GM12878 (cell line): Measurements from ENCODE around the gene SNX11. TPM values are rescaled to one million over a fixed set of nuclear protein-coding genes. Genes with fewer than 3 reads are reported as not detected.

ENCODE experiments used
- ATAC-seq: fragments of 200-7000 bp; cut with Tn5 transposase; 3 replicates; pipeline ENCODE4 v1.9.1; 2020; ENCODE audit warnings: mild to moderate bottlenecking, moderate library complexity
- BruUV-seq: library from RNA; stranded (reverse); fragments of 400-500 nt; replicated peaks from 2 replicates; lab custom pipeline; 2021; lab: Mats Ljungman, UMichigan
- CTCF ChIA-PET: fragments of 300-600 bp; sonication (Branson Sonifier 250); formaldehyde crosslinking; extraction: SDS; loops from one replicate; lab custom pipeline; 2021; ENCODE audit warnings: inconsistent platforms; lab: Yijun Ruan, JAX
- POLR2A ChIA-PET: fragments of 350-600 bp; formaldehyde crosslinking; extraction: SDS; loops from one replicate; lab custom pipeline; 2021; ENCODE audit warnings: inconsistent platforms; lab: Charles Lee
- RAD21 ChIA-PET: fragments of 300-600 bp; sonication (Branson Sonifier 250); formaldehyde crosslinking; loops from one replicate; lab custom pipeline; 2023; ENCODE audit warnings: antibody characterized with exemption; ENCODE audit not compliant: unreplicated experiment; lab: Charles Lee
- SMC1A ChIA-PET: fragments of 300-600 bp; sonication (Branson Sonifier 250); formaldehyde crosslinking; loops from one replicate; lab custom pipeline; 2023; ENCODE audit not compliant: unreplicated experiment, uncharacterized antibody; lab: Charles Lee
- DNase-seq: peaks from one replicate; pipeline ENCODE4 v3.0.0-alpha.2; 2011; ENCODE audit warnings: low read depth, low spot score
- FAIRE-seq: peaks from 3 replicates; lab custom pipeline; 2011; peaks lifted over from hg19 to GRCh38; lab: Jason Lieb, UNC
- H2AFZ ChIP-seq: 2 replicates; pipeline ENCODE4 v1.6.0; 2011; ENCODE audit warnings: low read depth, low read length, control low read depth; ENCODE audit not compliant: control insufficient read depth
- H3K27ac ChIP-seq: 2 replicates; pipeline ENCODE4 v1.5.1; 2011; ENCODE audit warnings: control low read depth; ENCODE audit not compliant: control insufficient read depth, insufficient read depth
- H3K27me3 ChIP-seq, 2 experiments: replicated peaks in 1 of 2; 2 replicates each; pipeline versions ENCODE4 v1.6.0 to v1.6.1; 2011; ENCODE audit warnings: low read length in 1 of 2; ENCODE audit not compliant: control insufficient read depth in 2 of 2, insufficient read depth in 2 of 2
- H3K36me3 ChIP-seq, 2 experiments: 2 replicates each; pipeline ENCODE4 v1.5.1; 2011; ENCODE audit warnings: low read length in 1 of 2; ENCODE audit not compliant: control insufficient read depth in 2 of 2, insufficient read depth in 2 of 2
- H3K4me1 ChIP-seq: 2 replicates; pipeline ENCODE4 v1.6.1; 2011; ENCODE audit warnings: mild to moderate bottlenecking, low read length, moderate library complexity, mixed read lengths; ENCODE audit not compliant: control insufficient read depth, insufficient read depth
- H3K4me2 ChIP-seq: 2 replicates; pipeline ENCODE4 v1.6.0; 2011; ENCODE audit warnings: control low read depth; ENCODE audit not compliant: control insufficient read depth, insufficient read depth
- H3K4me3 ChIP-seq: fragments of 200-600 bp; sonication (generic); 2 replicates; pipeline ENCODE4 v1.5.1; 2016
- H3K79me2 ChIP-seq: 2 replicates; pipeline ENCODE4 v1.6.0; 2011; ENCODE audit warnings: low read length; ENCODE audit not compliant: control insufficient read depth, insufficient read depth
- H3K9ac ChIP-seq: 2 replicates; pipeline ENCODE4 v1.8.0; 2011; ENCODE audit warnings: low read length, control low read depth, mixed read lengths; ENCODE audit not compliant: control insufficient read depth, insufficient read depth
- H3K9me3 ChIP-seq: replicated peaks from 3 replicates; pipeline ENCODE4 v1.5.1; 2011; ENCODE audit warnings: mild to moderate bottlenecking, low read length; ENCODE audit not compliant: control insufficient read depth, insufficient read depth
- H4K20me1 ChIP-seq: 2 replicates; pipeline ENCODE4 v1.6.0; 2011; ENCODE audit not compliant: control insufficient read depth, insufficient read depth
- FOXM1 ChIP-seq: IDR thresholded peaks from 2 replicates; pipeline ENCODE4 v1.6.1; 2012; ENCODE audit warnings: low read depth, mild to moderate bottlenecking, inconsistent platforms, low read length, moderate library complexity
- SMAD5 ChIP-seq: IDR thresholded peaks from 2 replicates; pipeline ENCODE4 v1.6.1; 2016; ENCODE audit warnings: antibody characterized with exemption, low read depth
- SREBF1 ChIP-seq: IDR thresholded peaks from 2 replicates; pipeline ENCODE4 v1.6.1; 2012; ENCODE audit warnings: mild to moderate bottlenecking, low read length
- SUZ12 ChIP-seq: fragments of 200-600 bp; sonication (generic); IDR thresholded peaks from one replicate; pipeline ENCODE4 v1.6.1; 2018; ENCODE audit warnings: antibody characterized with exemption, mild to moderate bottlenecking; ENCODE audit not compliant: unreplicated experiment
- TCF3 ChIP-seq: IDR thresholded peaks from 2 replicates; pipeline ENCODE4 v1.6.1; 2012; ENCODE audit warnings: low read depth, mild to moderate bottlenecking, low read length, borderline replicate concordance; ENCODE audit not compliant: insufficient read depth
- WGBS: methylation state at CpG from one replicate; pipeline ENCODE4 v1.1.6; 2016; ENCODE audit warnings: low lambda C conversion rate; ENCODE audit not compliant: insufficient replicate concordance, insufficient coverage; ENCODE audit errors: missing lambda C conversion rate; 5-methylcytosine and 5-hydroxymethylcytosine counted together
- in situ Hi-C: fragments of 300-500 bp; cut with MboI; formaldehyde crosslinking; loops from 9 replicates; pipeline ENCODE4 v1.14.3; 2018; ENCODE audit warnings: mixed read lengths
- intact Hi-C: fragments of 100-400 bp; cut with micrococcal nuclease; formaldehyde crosslinking; loops from one replicate; pipeline ENCODE4 v1.14.2; 2022; ENCODE audit not compliant: unreplicated experiment
- polyA plus RNA-seq, 11 experiments: library from polyadenylated mRNA; depleted of rRNA in 4 of 11; unstranded in 6 of 11; stranded (reverse) in 5 of 11; fragments of >200 nt; fragmentation: Nextera tagmentation in 4 of 11; fragmentation: Illumina TruSeq in 1 of 11; extraction: Ambion mirVana in 4 of 11; extraction: Trizol in 1 of 11; gene quantifications; 1 replicate in 1 of 11; 2 replicates in 10 of 11; pipeline versions ENCODE4 v1.2.1 to v1.2.3, GENCODE V29; 2011 to 2016; ENCODE audit warnings: inconsistent platforms in 2 of 11, missing spikeins in 2 of 11, low read depth in 1 of 11
- total RNA-seq, 4 experiments: library from RNA; depleted of rRNA in 3 of 4; stranded (reverse); fragments of >200 nt in 3 of 4; fragmentation: Illumina TruSeq in 1 of 4; extraction: Trizol in 1 of 4; gene quantifications; 2 replicates each; pipeline versions ENCODE4 v1.2.1 to v1.2.3, GENCODE V29; 2013 to 2021
- TF ChIP-seq, protein P1 (sequence below): fragments of 450-650 bp; IDR thresholded peaks from 2 replicates; pipeline ENCODE4 v1.6.1; 2017; ENCODE audit warnings: borderline replicate concordance
- TF ChIP-seq, protein P2 (sequence below), 3 experiments: IDR thresholded peaks in 2 of 3; conservative IDR thresholded peaks in 1 of 3; 2 replicates each; pipeline ENCODE4 v1.5.1; 2011; ENCODE audit warnings: low read depth in 3 of 3, low read length in 3 of 3, mild to moderate bottlenecking in 3 of 3, control low read depth in 2 of 3, moderate library complexity in 2 of 3, inconsistent platforms in 1 of 3, mixed read lengths in 1 of 3; ENCODE audit not compliant: control insufficient read depth in 2 of 3, insufficient read depth in 1 of 3; ENCODE audit errors: extremely low read depth in 1 of 3

SNX11 gene
- total and polyA plus RNA-seq, 10 of the 15 experiments (the other 5 are each of a cell fraction or from before 2014, with no cell fraction given) = 34.2 to 127 (median 61.8) TPM

DNA sequence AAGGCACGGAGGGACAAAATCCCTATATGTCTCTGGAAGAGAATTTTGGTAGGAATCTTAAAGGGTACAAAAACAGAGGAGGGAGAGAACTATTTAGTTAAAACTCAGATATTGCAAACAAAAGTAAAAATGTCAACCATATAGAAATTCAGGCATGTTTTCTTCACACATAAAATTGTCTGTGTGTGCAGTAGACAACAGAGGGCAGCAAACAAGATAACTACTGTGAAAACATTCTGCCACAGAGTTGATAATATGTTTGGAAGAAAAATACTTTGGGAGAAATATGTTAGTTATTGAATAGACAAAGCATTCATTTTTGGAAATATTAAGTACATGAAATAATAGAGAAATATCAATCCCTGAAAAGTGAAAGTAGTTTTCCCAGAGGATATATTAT, 56.2 kb downstream of the SNX11 start:
- Histone ChIP-seq H3K4me3 (no peak overlapping the region), H3K79me2 (no peaks in the 10 kb centered on the region), H3K27me3 (no peaks in the 10 kb centered on the region), H3K36me3 (peaks cover 0 to 4% of the 10 kb centered on the region in 2 experiments; a peak in 1 of 4 replicates), H3K9me3 (no peaks in the 10 kb centered on the region), H3K27ac (peak overlapping the region; percentile 45; the same call in 1 of the 2 replicates), H2AFZ (no peak overlapping the region), H3K9ac (no peak overlapping the region), H4K20me1 (no peaks in the 10 kb centered on the region), H3K4me1 (peaks cover 6% of the 10 kb centered on the region; the same call in 1 of the 2 replicates), H3K4me2 (no peak overlapping the region; the same call in 1 of the 2 replicates)
- ChIA-PET RAD21 (interaction anchor here (0.8 to 1.0 kb wide), 2 partner anchors 52 to 94 kb away, joined by 3 to 4 read pairs; no protein-coding TSS in a partner anchor), SMC1A (interaction anchor here (0.7 to 2.1 kb wide), 6 partner anchors 9 to 429 kb away, joined by 3 to 5 read pairs (median 4); no protein-coding TSS in a partner anchor), CTCF (interaction anchor here (0.8 to 2.1 kb wide), 4 partner anchors 18 to 144 kb away, joined by 3 to 6 read pairs (median 4); no protein-coding TSS in a partner anchor), POLR2A (no interaction called here)
- WGBS = 94% methylated on average over 1 of the region's 1 CpG
- DNase-seq (no peak), FAIRE-seq (no peak), ATAC-seq (no peak)
- TF ChIP-seq, protein P1, sequence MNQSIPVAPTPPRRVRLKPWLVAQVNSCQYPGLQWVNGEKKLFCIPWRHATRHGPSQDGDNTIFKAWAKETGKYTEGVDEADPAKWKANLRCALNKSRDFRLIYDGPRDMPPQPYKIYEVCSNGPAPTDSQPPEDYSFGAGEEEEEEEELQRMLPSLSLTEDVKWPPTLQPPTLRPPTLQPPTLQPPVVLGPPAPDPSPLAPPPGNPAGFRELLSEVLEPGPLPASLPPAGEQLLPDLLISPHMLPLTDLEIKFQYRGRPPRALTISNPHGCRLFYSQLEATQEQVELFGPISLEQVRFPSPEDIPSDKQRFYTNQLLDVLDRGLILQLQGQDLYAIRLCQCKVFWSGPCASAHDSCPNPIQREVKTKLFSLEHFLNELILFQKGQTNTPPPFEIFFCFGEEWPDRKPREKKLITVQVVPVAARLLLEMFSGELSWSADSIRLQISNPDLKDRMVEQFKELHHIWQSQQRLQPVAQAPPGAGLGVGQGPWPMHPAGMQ = no peak
- no peak for TF ChIP-seq FOXM1
- no peak for TF ChIP-seq SREBF1
- no peak for TF ChIP-seq SUZ12
- TF ChIP-seq TCF3 = no peak
- TF ChIP-seq, protein P2, sequence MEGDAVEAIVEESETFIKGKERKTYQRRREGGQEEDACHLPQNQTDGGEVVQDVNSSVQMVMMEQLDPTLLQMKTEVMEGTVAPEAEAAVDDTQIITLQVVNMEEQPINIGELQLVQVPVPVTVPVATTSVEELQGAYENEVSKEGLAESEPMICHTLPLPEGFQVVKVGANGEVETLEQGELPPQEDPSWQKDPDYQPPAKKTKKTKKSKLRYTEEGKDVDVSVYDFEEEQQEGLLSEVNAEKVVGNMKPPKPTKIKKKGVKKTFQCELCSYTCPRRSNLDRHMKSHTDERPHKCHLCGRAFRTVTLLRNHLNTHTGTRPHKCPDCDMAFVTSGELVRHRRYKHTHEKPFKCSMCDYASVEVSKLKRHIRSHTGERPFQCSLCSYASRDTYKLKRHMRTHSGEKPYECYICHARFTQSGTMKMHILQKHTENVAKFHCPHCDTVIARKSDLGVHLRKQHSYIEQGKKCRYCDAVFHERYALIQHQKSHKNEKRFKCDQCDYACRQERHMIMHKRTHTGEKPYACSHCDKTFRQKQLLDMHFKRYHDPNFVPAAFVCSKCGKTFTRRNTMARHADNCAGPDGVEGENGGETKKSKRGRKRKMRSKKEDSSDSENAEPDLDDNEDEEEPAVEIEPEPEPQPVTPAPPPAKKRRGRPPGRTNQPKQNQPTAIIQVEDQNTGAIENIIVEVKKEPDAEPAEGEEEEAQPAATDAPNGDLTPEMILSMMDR (IDR thresholded peaks at IDR 0.05 in 2 of 3, conservative IDR thresholded peaks at IDR 0.05 in 1 of 3; ENCODE audit: control insufficient read depth in 2 of 3, extremely low read depth in 1 of 3, insufficient read depth in 1 of 3, low read depth in 3 of 3, low read length in 3 of 3) = peak in 1 of 3 experiments; percentile 13; a peak in 1 of 6 replicates
- no peak for TF ChIP-seq SMAD5
- BruUV-seq = no TSS peak
- in situ Hi-C loops = no loop called here
- intact Hi-C loops = no loop called here
